Right lobe of liver (tissue), 4 donors: ENCODE measurements around the gene ZNF787.

ENCODE experiments used
- CTCF ChIP-seq, 4 donors: fragments of 200-600 bp in 3 of 4; fragments of 450-650 bp in 1 of 4; IDR thresholded peaks; one replicate each; pipeline versions ENCODE4 v1.5.1 to v1.8.0; 2016 to 2022; ENCODE audit warnings: antibody characterized with exemption in 4 of 4, mild to moderate bottlenecking in 2 of 4
- POLR2A ChIP-seq: fragments of 450-650 bp; IDR thresholded peaks from one replicate; pipeline ENCODE4 v1.6.1; 2017; ENCODE audit warnings: antibody characterized with exemption, mild to moderate bottlenecking
- donor health status: DM: no; HTN: no; CAD: no.
- donor health status: DM: no; HTN: no; CAD: no.
- donor health status: DM: no; HTN: yes; CAD: no.

DNA sequence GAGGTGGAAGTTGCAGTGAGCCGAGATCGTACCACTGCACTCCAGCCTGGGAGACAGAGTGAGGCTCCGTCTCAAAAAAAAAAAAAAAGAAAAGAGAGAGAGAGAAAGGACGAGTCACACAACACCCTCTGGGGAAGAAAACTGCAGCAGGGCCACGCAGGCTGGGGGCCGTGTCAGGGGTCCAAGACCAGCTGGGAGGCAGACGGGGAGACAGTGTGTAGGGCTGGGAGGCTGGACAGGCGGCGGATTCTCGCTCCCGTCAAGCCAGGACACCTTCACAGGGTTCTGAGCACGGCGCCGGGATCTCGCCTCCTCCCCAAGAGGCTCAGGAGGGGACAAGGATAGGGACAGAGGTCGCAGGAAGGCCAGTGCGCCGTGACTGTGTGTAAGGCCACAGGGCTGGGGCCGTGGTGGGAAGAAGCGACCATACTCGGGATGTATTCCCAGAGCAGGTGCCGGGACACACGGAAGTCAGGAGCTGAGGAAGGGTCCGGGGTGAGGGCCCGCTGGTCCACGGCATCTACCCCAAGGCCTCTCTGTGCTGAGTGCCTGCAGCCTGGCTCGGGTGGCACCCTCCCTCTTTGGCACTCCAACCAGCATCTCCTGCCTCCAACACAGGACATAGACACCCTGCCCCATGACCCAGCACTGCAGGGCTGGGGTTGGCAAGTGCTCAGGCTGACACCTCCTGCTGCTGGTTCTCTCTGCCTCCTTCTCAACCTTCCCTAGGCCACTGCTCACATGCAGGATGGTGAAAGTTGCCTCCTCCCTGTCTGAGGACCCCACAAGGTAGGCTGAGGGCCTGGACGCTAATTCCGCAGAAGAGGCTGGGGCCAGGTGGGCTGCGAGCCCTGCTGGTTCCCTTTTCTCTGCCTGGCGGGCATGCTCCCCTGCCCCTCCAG lies 21.2 kb downstream of the ZNF787 start:
- TF ChIP-seq CTCF (IDR thresholded peaks at IDR 0.05) (no peak), POLR2A (no peak)
